CD4-positive, alpha-beta T cell treated with Interleukin-21 for 1 hour (primary cell): ENCODE data around the gene UPK2.
"Not testable (repeated sequence)": the region's sequence is repeated elsewhere in the genome, so short reads cannot be mapped to it uniquely, and the experiment has no call there.

Experiments
- DNase-seq: peaks from one replicate; pipeline ENCODE4 v3.0.0-alpha.2; 2020

UPK2 gene

GRCh38 chr11:118939404-118939915 is 16.6 kb upstream of the UPK2 start:
- DNase-seq, result no peak

GRCh38 chr11:118939953-118940598 is 16.0 kb upstream of the UPK2 start:
- DNase-seq, result peak; percentile 48

- no peak for DNase-seq
Measured at GRCh38 chr11:118947091-118947490, 9.0 kb upstream of the UPK2 start.

DNA sequence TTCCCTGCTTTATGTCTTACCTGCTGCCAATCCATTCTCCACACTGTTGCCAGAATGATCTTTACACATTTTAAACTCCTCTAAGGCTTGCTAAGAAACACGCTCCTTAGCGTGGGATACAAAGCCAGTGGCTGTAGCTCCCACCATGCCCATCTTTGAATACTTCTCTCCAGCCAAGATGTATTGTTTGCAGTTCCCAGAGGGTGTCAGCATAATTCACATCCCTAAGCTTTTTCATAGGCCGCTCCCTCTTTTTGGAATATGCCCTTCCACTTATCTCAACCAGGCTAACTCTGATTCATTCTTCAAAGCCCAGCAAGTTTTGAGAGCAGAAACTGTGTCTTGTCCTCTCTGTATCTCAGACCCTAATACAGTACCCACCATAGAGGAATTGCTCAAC is 8.1 kb upstream of the UPK2 start:
- DNase-seq, result no peak

GRCh38 chr11:118953265-118953664 is 2.8 kb upstream of the UPK2 start:
- no peak for DNase-seq

- not testable (repeated sequence) for DNase-seq
Measured at GRCh38 chr11:118953976-118954375, 2.1 kb upstream of the UPK2 start.

DNA sequence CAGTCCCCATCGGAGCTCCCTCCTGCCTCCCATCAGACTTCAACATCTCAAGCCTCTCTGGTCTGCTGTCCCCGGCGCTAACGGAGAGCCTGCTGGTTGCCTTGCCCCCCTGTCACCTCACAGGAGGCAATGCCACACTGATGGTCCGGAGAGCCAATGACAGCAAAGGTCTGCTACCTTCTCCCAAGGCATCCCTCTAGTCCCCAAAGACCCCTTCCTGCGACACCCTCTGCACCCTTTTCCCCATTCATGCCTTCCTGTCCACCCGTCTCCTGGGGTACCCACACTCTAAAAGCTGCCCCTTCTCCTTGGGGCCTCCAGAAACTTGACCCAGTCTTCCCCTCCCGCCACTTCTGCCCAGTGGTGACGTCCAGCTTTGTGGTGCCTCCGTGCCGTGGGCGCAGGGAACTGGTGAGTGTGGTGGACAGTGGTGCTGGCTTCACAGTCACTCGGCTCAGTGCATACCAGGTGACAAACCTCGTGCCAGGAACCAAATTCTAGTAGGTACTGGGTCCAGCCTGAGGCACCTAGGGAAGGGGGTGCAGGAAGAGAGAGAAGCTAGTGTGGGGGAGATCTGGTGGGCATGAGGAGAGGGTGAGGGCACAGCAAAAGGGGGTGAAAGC is 860 bp downstream of the UPK2 start:
- no peak for DNase-seq

DNA sequence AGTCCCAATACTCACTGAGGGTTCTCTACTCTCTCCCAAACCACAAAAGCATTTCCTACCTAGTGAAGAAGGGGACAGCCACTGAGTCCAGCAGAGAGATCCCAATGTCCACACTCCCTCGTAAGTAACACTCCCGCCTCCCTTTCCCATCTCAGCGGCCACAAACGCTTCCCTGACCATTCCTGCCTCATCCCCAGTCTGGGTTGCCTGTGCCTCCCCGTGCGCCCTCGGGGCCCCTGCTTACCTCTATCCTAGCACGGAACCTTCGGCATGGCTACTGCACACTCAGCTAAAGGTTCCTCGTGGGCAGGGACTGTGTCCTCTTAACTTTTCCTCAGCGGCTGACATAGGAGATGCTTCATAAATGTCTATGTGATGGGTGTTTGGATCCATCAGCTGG is 1.5 kb downstream of the UPK2 start:
- no peak for DNase-seq

GRCh38 chr11:118957968-118958367 is 1.9 kb downstream of the UPK2 start:
- no peak for DNase-seq

DNA sequence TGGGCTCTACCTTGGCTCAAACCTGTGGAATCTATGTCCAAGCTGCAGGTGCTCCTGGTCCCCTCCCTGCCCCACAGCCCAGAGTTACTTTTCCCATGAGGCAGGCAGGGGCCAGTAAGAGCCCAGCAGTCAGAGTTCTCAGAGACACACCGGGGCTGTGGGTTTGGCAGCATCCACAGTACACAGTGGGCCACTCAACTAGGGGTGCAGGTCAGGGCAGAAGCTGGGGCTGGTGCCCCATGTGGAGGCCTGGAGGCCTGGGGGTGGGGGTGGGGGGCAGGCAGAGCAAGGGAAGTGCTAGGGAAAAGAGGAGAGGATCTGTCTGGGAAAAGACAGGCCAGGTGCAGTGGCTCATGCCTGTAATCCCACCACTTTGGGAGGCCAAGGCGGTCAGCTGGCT is 2.5 kb downstream of the UPK2 start:
- no peak for DNase-seq

GRCh38 chr11:118961189-118961588 is 5.1 kb downstream of the UPK2 start:
- no peak for DNase-seq

GRCh38 chr11:118961591-118961990 is 5.5 kb downstream of the UPK2 start:
- DNase-seq, result no peak

DNA sequence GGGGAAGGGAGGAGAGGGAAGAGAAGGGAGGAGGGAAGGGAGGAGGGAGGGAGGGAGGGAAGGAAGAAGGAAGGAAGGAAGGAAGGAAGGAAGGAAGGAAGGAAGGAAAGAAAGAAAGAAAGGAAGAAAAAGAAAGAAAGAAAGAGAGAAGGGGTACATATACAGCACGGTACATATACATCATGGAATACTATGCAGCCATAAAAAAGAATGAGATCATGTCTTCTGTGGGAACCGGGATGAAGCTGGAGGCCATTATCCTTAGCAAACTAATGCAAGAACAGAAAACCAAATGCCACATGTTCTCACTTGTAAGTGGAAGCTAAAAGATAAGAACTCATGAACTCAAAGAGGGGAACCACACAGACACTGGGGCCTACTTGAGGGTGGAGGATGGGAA is 13.4 kb downstream of the UPK2 start:
- not testable (repeated sequence) for DNase-seq

GRCh38 chr11:118971646-118972045 is 15.5 kb downstream of the UPK2 start, which contains the start of gene FOXR1:
FOXR1 (plus strand) TSS chr11:118971761; CDS start chr11:118971932, 171 bp downstream.
- no peak for DNase-seq

GRCh38 chr11:118973985-118974384 is 17.9 kb downstream of the UPK2 start:
- DNase-seq, result no peak

DNA sequence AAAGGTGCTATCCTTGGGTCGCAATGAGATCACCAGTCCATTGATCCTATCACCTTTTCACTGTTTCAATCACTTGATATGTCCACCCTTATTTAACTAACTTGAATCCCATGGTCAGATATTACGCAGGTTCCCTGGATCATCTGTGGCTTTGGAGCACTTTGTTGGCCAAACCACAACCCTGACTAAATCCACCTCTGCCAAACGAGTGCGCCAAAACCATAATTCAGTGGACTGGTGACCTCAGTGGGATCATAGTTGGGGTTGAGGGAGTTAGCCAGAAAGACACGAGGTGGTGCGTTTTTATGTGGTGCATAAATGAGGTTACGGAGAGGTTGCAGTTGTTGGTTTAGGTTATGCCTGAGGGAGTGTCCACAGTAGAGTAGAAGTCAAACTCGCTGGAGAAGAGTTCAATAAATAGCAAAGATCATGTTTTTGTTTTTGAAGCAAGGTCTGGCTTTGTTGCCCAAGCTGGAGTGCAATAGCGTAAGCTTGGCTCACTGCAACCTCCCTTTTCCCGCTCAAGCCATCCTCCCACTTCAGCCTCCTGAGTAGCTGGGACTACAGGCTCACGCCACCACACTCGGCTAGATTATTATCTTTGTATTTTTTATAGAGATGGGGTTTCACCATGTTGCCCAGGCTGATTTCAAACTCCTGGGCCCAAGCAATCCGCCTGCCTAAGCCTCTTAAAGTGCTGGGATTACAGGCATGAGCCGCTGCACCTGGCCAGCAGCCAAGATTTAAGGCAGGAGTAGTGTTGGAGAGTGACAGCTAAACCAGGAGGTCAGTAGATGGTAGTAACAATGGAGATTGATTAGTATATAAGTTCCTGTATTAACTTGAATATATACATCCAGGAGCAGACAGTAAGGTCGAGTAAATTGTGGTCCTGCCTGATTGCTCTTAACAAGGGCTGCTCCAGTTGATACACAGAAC is 19.9 kb downstream of the UPK2 start:
- no peak for DNase-seq

DNA sequence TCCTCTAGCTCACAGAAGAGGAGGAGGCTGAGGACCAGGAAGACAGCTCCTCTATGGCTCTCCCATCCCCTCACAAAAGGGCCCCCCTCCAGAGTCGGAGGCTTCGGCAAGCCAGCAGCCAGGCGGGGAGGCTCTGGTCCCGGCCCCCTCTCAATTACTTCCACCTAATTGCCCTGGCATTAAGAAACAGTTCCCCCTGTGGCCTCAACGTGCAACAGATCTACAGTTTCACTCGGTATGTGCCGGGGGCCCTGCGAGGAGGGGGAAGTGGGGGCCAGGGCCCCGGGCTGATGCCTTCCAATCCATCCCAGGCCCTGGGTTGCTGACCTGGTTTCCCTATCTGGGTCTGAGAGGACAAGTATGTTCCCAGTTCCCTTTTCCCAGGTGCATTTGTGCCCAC is 23.3 kb downstream of the UPK2 start:
- no peak for DNase-seq

DNA sequence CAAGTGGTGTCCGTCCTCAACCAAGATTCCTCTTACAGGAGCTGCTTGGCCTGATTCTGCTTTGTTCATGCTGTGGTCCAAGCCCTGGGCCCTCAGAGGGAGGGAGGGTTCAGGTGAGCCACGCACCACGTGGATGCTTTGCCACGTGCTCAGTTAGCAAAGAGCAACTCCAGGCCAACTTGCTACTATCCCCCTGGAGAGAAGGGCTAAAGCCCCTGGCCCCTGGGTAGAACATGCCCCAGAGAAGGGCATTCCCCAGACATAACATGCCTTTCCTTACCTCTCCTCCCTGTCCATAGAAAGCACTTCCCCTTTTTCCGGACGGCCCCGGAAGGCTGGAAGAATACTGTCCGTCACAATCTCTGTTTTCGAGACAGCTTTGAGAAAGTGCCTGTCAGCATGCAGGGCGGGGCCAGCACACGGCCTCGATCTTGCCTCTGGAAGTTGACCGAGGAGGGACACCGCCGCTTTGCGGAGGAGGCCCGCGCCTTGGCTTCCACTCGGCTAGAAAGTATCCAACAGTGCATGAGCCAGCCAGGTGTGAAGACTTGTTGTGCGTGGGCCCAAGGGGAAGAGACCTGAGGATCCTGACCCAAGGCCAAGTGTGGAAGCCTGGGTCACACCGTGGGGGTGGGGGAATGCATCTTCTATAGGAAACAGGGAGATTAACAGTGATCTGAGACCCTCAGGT is 24.2 kb downstream of the UPK2 start:
- no peak for DNase-seq

GRCh38 chr11:118984337-118984736 is 28.2 kb downstream of the UPK2 start:
- DNase-seq, result not testable (repeated sequence)

DNA sequence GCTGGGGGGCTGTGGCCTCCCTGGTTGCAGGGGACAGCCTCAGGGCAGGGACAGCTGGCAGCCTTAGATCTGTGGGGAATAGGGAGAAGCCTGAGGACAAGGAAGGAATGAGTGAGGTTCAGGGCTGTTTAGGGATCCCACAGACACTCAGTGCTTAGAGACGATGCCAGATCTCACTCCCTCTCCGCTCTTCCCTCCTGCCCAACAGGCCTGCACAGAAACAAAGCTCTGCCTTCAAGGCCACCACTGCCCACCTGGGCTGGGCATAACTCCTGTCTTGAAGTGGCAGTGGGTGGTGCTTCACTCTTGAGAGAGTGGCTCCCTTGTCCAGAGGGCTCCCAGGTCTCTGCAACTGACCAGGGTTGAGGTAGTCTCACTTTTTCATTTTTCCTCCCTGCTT is 28.7 kb downstream of the UPK2 start:
- no peak for DNase-seq

GRCh38 chr11:118988280-118988679 is 32.2 kb downstream of the UPK2 start:
- DNase-seq, result no peak

DNA sequence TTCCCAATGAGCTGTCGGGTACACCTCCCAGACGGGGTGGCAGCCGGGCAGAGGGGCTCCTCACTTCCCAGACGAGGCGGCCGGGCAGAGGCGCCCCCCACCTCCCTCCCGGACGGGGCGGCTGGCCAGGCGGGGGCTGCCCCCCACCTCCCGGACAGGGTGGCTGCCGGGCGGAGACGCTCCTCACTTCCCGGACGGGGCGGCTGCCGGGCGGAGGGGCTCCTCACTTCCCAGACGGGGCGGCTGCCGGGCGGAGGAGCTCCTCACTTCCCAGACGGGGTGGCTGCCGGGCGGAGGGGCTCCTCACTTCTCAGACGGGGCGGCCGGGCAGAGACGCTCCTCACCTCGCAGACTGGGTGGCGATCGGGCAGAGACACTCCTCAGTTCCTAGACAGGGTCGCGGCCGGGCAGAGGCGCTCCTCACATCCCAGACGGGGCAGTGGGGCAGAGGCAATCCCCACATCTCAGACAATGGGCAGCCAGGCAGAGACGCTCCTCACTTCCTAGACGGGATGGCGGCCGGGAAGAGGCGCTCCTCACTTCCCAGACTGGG is 35.5 kb downstream of the UPK2 start:
- not testable (repeated sequence) for DNase-seq
